ENCODE results near the gene CCDC85A. TPM values are rescaled to one million over a fixed set of nuclear protein-coding genes. Genes with fewer than 3 reads are reported as not detected.
A peak's percentile ranks its signal among the peaks of the same experiment; 100 is the strongest.

CCDC85A gene
- total and polyA plus RNA-seq, 2 experiments from 2014 or later = 1.6 to 4.2 TPM

- peak overlapping the region; percentile 76 for H3K4me3 ChIP-seq
- H3K4me2 ChIP-seq (ENCODE audit: unreplicated experiment) = peak overlapping the region; percentile 77
- H3K9me3 ChIP-seq (ENCODE audit: low read depth) = no peaks in the 10 kb centered on the region
- peaks cover 9% of the 10 kb centered on the region; the same call in 1 of the 2 replicates for H3K79me2 ChIP-seq (ENCODE audit: insufficient read depth)
- no peaks in the 10 kb centered on the region for H3K4me1 ChIP-seq (ENCODE audit: insufficient read depth)
- no peaks in the 10 kb centered on the region for H3F3A ChIP-seq (ENCODE audit: insufficient read depth)
- no peak for TF ChIP-seq EZH2 (IDR thresholded peaks at IDR 0.05; ENCODE audit: insufficient read depth, poor library complexity, severe bottlenecking)
- no peak for TF ChIP-seq EZH2phosphoT487 (IDR thresholded peaks at IDR 0.05; ENCODE audit: insufficient read depth, low read depth)
- in situ Hi-C loops (cut with MboI) = loop anchor here (10.0 kb wide), 2 partner anchors 560 to 1310 kb away; no protein-coding TSS in a partner anchor
- H3K27me3 ChIP-seq (replicated peaks; ENCODE audit: insufficient read depth) = peaks cover 21% of the 10 kb centered on the region; the same call in 1 of the 2 replicates
- H3K27ac ChIP-seq = no peak overlapping the region
- no peaks in the 10 kb centered on the region for H3K9me2 ChIP-seq (ENCODE audit: insufficient read depth)
- H4K20me1 ChIP-seq (ENCODE audit: insufficient read depth) = no peaks in the 10 kb centered on the region
- peak overlapping the region; percentile 68 for H2AFZ ChIP-seq
- peak; percentile 49 for DNase-seq
- no peak overlapping the region for H3K9ac ChIP-seq
- 2% methylated on average over 41 to 55 of the region's 64 CpGs for WGBS, 2 experiments (ENCODE audit: low coverage in 1 of 2, low lambda C conversion rate in 2 of 2, missing lambda C conversion rate in 2 of 2)
- no peaks in the 10 kb centered on the region for H3K36me3 ChIP-seq (ENCODE audit: low read depth)
These were observed 766 bp downstream of the CCDC85A start for GRCh38 chr2:56184500-56185011.

GRCh38 chr2:56185101-56185581 lies 1.4 kb downstream of the CCDC85A start:
- H2AFZ ChIP-seq = peak overlapping the region; percentile 68

GRCh38 chr2:56185582-56186046 lies 1.8 kb downstream of the CCDC85A start:
- no peaks in the 10 kb centered on the region for H3K9me2 ChIP-seq (ENCODE audit: insufficient read depth)
- H3K4me2 ChIP-seq (ENCODE audit: unreplicated experiment) = peak overlapping the region; percentile 77
- no peaks in the 10 kb centered on the region for H3F3A ChIP-seq (ENCODE audit: insufficient read depth)
- H3K9me3 ChIP-seq (ENCODE audit: low read depth) = no peaks in the 10 kb centered on the region
- H2AFZ ChIP-seq = peak overlapping the region; percentile 68
- no peak overlapping the region for H3K27ac ChIP-seq
- in situ Hi-C loops (cut with MboI) = loop anchor here (10.0 kb wide), 2 partner anchors 559 to 1309 kb away; no protein-coding TSS in a partner anchor
- peaks cover 21% of the 10 kb centered on the region; the same call in 1 of the 2 replicates for H3K27me3 ChIP-seq (replicated peaks; ENCODE audit: insufficient read depth)
- no peaks in the 10 kb centered on the region for H4K20me1 ChIP-seq (ENCODE audit: insufficient read depth)
- H3K36me3 ChIP-seq (ENCODE audit: low read depth) = no peaks in the 10 kb centered on the region
- peak; percentile 64 for DNase-seq
- TF ChIP-seq EZH2 (IDR thresholded peaks at IDR 0.05; ENCODE audit: insufficient read depth, poor library complexity, severe bottlenecking) = no peak
- H3K79me2 ChIP-seq (ENCODE audit: insufficient read depth) = peaks cover 9% of the 10 kb centered on the region; the same call in 1 of the 2 replicates
- 0 to 5% methylated on average over 11 of the region's 11 CpGs for WGBS, 2 experiments (ENCODE audit: low coverage in 1 of 2, low lambda C conversion rate in 2 of 2, missing lambda C conversion rate in 2 of 2)
- peak overlapping the region; percentile 76 for H3K4me3 ChIP-seq
- H3K9ac ChIP-seq = peak overlapping the region; percentile 45
- no peaks in the 10 kb centered on the region for H3K4me1 ChIP-seq (ENCODE audit: insufficient read depth)

More at GRCh38 chr2:56185101-56185581, 1.4 kb downstream of the CCDC85A start:
- TF ChIP-seq EZH2phosphoT487 (IDR thresholded peaks at IDR 0.05; ENCODE audit: insufficient read depth, low read depth) (no peak; the same call in 1 of the 2 replicates), EZH2 (IDR thresholded peaks at IDR 0.05; ENCODE audit: insufficient read depth, poor library complexity, severe bottlenecking) (no peak)
- H3K4me1 ChIP-seq (ENCODE audit: insufficient read depth) = no peaks in the 10 kb centered on the region
- peaks cover 9% of the 10 kb centered on the region; the same call in 1 of the 2 replicates for H3K79me2 ChIP-seq (ENCODE audit: insufficient read depth)
- 2% methylated on average over 24 of the region's 24 CpGs for WGBS, 2 experiments (ENCODE audit: low coverage in 1 of 2, low lambda C conversion rate in 2 of 2, missing lambda C conversion rate in 2 of 2)
- peak overlapping the region; percentile 45 for H3K9ac ChIP-seq
- in situ Hi-C loops (cut with MboI) = loop anchor here (10.0 kb wide), 2 partner anchors 560 to 1310 kb away; no protein-coding TSS in a partner anchor
- H3K36me3 ChIP-seq (ENCODE audit: low read depth) = no peaks in the 10 kb centered on the region
- DNase-seq = peak; percentile 66
- H3K27me3 ChIP-seq (replicated peaks; ENCODE audit: insufficient read depth) = peaks cover 21% of the 10 kb centered on the region; the same call in 1 of the 2 replicates
- H3K9me3 ChIP-seq (ENCODE audit: low read depth) = no peaks in the 10 kb centered on the region
- no peaks in the 10 kb centered on the region for H4K20me1 ChIP-seq (ENCODE audit: insufficient read depth)
- no peaks in the 10 kb centered on the region for H3K9me2 ChIP-seq (ENCODE audit: insufficient read depth)
- no peak overlapping the region for H3K27ac ChIP-seq
- peak overlapping the region; percentile 76 for H3K4me3 ChIP-seq
- peak overlapping the region; percentile 77 for H3K4me2 ChIP-seq (ENCODE audit: unreplicated experiment)
- no peaks in the 10 kb centered on the region for H3F3A ChIP-seq (ENCODE audit: insufficient read depth)

GRCh38 chr2:56191617-56192016 lies 7.8 kb downstream of the CCDC85A start:
- Histone ChIP-seq H3K27ac (no peak overlapping the region), H3K79me2 (ENCODE audit: insufficient read depth) (peaks cover 9% of the 10 kb centered on the region; the same call in 1 of the 2 replicates), H3F3A (ENCODE audit: insufficient read depth) (no peaks in the 10 kb centered on the region), H3K4me2 (ENCODE audit: unreplicated experiment) (no peak overlapping the region), H3K9me3 (ENCODE audit: low read depth) (no peaks in the 10 kb centered on the region), H3K4me3 (no peak overlapping the region), H3K27me3 (replicated peaks; ENCODE audit: insufficient read depth) (peaks cover 12% of the 10 kb centered on the region; the same call in 1 of the 2 replicates), H3K4me1 (ENCODE audit: insufficient read depth) (peaks cover 8% of the 10 kb centered on the region; the same call in 1 of the 2 replicates), H3K9ac (no peak overlapping the region), H2AFZ (no peak overlapping the region), H3K9me2 (ENCODE audit: insufficient read depth) (no peaks in the 10 kb centered on the region), H3K36me3 (ENCODE audit: low read depth) (no peaks in the 10 kb centered on the region), H4K20me1 (ENCODE audit: insufficient read depth) (no peaks in the 10 kb centered on the region)
- TF ChIP-seq EZH2phosphoT487 (IDR thresholded peaks at IDR 0.05; ENCODE audit: insufficient read depth, low read depth) (no peak), EZH2 (IDR thresholded peaks at IDR 0.05; ENCODE audit: insufficient read depth, poor library complexity, severe bottlenecking) (no peak)
- DNase-seq = peak; percentile 64
- in situ Hi-C loops (cut with MboI) = no loop called here
